HG02973 (cell line): ENCODE results near the gene SYT4.
A peak's percentile ranks its signal among the peaks of the same experiment; 100 is the strongest.
"Not testable (repeated sequence)": the region's sequence is repeated elsewhere in the genome, so short reads cannot be mapped to it uniquely, and the experiment has no call there.

Source experiments
- ATAC-seq: cut with Tn5 transposase; IDR thresholded peaks from one replicate; pipeline ENCODE4 v1.9.1; 2021; ENCODE audit warnings: moderate library complexity; ENCODE audit not compliant: unreplicated experiment

Gene SYT4, protein sequence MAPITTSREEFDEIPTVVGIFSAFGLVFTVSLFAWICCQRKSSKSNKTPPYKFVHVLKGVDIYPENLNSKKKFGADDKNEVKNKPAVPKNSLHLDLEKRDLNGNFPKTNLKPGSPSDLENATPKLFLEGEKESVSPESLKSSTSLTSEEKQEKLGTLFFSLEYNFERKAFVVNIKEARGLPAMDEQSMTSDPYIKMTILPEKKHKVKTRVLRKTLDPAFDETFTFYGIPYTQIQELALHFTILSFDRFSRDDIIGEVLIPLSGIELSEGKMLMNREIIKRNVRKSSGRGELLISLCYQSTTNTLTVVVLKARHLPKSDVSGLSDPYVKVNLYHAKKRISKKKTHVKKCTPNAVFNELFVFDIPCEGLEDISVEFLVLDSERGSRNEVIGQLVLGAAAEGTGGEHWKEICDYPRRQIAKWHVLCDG

DNA sequence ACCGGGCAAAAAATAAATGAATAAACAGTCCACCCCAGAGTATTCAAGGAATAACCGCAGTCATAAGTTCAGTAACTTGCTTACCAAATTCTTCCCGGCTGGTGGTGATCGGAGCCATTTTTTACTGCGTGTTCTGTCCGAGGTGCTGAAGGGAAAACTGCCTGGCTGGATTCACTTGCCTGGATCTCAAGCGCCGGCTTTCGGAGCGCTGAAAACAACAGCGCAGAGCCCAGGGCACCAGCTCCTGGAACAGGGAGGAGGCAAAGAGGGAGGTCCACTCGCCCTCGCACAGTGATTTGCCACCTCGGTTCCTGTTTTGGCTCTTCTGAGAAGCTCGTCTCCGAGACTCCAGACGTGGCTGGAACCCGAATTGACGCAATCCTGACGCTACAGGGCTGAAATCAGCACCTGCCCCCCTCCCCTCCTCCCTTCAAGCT is at the start of gene SYT4:
Gene SYT4 (minus strand): TSS at position 327 of the 437 bp plus-strand sequence. CDS start 209 bp downstream, at position 118.
- no peak for ATAC-seq

DNA sequence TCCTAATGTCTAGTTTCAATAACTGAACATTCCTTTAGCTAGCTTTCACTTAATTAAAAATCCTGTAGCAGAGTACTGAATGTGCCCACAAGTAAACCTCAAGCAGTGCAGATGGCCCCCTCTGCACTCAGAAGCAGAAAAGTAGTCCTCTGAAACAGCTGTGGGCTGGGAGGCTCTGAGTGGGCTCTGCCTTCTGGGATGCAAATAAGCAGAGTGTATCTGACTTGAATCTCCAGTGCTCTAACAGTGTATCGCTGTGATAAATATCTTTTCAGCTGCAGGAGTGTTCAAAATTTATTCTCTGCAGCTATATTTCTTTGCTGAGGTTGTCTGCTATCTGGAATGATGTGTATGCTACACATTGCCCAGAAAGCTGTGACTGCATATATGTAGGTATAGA is 44.8 kb upstream of the SYT4 start:
- no peak for ATAC-seq

DNA sequence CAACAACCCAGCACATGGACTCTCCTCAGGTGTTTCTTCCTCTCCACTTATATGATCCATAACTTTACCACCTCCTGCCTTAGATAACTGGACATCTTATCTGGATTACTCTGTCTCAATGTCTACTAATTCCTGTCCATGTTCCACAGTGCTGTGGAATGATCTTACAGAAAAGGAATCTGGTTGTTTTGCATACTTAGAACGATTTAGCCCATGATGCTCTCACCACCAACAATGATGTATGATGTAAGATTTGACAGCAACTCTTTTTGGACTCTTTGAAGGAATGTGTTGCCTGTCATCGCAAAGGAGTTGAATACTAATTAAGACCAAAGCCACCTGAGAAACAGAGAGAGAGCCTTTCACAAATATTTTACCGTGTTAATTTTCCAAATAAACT is 37.7 kb upstream of the SYT4 start:
- ATAC-seq: no peak

DNA sequence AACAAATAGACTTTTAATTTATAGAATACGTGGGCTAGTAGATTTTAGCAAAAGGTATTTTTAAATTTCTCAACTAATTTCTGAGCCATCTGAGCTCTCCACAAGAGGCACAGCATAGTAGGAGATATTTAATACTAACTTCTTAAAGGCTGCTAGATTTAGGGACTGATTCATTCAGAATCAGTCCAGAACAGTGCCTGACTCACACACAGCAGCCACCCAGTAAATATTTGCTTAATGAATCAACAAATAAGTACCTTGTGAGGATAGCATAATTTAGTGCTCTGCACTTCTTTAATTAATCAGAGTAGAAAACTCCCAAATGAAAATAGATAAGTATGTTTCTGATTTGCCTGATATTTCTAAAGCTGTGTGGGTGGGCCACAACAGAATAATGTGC is 35.6 kb upstream of the SYT4 start:
- ATAC-seq: no peak

DNA sequence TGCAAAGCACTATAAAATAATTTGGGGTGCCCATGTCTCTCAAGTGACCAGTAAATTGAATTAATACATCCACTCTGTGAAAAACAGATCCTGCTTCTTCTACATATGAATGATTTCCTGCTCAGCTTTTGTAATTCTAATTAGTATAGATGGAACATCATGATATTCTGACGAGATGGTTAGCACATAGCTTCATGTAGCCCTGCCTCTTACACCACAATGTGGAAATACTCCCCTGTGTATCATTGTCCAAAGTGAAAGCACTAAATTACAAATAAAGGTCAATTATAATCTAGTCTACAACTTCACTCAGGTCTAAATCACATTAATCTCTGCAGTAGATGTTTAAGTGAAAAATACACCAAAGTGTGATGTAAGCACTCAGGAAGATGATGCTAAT is 32.9 kb upstream of the SYT4 start:
- no peak for ATAC-seq

DNA sequence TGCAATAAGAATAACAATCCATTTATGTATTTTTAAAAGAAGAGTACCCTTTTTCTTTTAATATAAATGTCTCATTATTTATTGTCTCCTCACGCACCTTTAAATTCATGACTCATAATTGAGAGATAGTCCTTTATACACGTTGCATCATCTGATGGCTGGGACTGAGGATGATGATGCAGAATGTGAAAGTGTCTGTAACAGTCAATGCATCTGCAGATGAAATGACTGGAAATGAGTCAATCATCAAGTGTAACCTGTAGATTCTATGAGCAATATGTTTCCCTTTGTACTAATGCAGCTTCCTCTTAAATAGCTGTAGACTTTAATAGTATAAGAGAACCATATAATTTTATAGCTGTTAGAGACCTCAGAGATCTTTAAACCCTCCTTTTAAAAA is 26.1 kb upstream of the SYT4 start:
- ATAC-seq: no peak

DNA sequence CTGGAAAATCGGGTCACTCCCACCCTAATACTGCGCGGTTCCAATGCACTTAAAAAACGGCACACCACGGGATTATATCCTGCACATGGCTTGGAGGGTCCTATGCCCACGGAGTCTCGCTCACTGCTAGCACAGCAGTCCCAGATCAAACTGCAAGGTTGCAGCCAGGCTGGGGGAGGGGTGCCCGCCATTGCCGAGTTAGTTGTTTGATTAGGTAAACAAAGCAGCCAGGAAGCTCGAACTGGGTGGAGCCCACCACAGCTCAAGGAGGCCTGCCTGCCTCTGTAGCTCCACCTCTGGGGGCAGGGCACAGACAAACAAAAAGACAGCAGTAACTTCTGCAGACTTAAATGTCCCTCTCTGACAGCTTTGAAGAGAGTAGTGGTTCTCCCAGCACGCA is 8.9 kb upstream of the SYT4 start:
- ATAC-seq: not testable (repeated sequence)

DNA sequence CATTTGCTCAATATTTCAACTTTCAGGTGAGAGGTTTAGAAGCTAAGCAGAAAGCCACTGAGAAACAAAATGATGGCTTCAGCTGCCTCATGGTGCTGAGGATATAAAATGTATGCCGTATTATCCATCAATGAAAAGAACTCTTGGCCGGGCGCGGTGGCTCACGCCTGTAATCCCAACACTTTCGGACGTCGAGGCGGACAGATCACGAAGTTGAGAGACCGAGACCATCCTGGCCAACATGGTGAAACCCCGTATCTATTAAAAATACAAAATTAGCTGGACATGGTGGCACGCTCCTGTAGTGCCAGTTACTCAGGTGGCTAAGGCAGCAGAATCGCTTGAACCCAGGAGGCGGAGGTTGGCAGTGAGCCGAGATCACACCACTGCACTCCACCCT is 6.0 kb upstream of the SYT4 start:
- no peak for ATAC-seq

DNA sequence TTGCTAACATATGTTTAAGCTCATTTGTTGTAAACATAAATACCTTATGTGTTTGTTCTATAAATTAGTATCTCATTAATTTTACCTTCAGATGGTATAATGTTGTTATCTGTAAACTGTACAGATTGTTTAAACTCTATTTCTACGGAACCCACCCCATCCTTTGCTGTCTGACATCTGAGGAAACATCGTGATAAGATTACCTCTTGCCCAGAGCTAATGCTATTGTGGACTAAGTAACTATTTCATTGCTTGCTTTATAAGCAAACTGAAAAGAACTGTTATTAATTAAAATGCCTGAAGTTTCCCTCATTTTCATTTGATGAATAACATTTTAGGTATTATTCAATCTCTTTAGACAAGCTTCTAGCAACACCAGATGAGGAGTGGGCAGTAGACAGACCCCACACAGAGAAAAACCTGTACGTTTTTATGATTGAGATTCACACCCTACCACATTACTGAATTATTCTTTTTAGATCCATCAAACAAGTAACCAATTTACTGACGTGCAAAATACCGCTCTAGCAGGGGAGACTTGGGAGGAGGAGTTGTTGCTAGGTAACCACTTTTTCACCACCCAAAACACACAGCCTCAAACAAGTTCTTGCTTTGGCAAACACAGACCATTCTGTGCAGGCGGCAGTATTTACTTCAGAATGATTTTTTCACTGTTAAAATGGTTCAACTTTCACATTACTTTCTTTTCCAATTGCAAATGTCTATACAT is 1.9 kb upstream of the SYT4 start:
- ATAC-seq: peak; percentile 81

DNA sequence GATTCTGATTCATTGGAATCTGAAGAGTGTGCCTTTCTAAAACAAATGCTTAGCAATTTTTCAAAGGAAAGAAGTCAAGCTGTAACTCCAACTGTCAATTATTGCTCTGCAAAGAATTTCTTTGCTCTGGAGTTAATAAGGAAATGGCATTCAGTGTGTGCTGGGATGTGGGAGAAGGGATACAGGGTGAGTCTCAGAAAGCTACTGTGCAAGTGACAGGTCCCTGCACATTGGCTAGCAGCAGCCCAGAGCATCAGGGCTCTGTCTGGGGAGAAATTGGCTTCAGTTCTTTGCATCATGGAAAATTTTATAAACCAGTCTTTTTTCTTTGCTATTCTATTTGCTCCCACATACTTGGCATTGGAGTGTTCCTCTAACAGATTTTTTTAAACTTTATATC is 1.1 kb upstream of the SYT4 start:
- no peak for ATAC-seq

DNA sequence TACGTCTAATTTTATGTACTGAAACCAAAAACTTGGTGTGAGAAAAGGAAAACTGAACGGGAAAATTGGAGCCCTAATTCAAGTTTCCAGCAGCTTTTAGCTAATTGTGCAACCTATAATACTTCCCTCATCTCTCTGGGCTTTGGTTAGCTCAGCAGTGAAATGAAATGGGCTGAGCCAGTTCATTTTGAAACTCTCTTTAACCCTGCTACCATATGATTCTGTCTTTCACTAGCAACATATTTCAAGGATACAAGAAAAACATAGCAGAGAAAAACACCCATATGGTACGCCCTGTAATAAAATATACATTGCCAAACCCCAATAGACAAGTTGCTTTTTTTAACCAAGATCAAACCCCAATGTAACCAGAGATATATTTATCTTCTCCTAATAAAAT is 799 bp downstream of the SYT4 start:
- no peak for ATAC-seq

DNA sequence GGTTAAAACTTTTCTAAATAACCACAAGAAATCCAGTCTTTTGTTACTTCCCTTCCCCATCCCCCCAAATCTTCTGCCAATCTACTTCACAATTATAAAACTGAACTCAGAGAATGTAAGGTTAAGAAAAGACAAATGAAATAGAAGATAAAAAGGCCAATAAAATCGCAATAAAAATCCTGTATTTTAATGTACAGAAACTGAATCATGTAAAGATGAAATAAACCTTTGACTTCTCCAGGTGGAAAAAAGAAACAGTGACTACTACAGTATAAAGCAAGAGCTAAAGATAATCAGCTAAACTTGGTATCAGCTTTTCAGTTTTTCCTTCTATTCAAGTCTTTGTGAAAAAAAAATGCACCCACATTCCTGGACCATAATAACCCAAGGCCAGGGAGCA is 1.7 kb downstream of the SYT4 start:
- no peak for ATAC-seq

DNA sequence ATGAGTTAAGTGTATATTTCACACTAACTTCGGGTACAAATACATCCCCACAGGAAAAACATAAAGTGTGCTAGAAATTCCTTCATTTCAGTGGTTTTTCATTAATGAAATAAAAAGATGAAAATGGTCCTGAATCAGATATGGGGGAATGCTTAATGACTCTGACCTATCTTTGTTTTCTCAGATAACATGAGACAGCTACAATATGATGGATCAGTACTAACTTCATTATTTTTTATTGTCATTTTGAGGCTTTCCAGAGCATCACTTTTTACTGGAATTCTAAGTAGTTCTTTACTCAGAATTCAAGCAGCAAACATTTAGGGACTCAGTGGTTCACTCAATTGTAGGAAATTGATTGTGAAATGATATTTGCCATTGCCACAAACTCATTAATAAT is 2.8 kb downstream of the SYT4 start:
- ATAC-seq: no peak

DNA sequence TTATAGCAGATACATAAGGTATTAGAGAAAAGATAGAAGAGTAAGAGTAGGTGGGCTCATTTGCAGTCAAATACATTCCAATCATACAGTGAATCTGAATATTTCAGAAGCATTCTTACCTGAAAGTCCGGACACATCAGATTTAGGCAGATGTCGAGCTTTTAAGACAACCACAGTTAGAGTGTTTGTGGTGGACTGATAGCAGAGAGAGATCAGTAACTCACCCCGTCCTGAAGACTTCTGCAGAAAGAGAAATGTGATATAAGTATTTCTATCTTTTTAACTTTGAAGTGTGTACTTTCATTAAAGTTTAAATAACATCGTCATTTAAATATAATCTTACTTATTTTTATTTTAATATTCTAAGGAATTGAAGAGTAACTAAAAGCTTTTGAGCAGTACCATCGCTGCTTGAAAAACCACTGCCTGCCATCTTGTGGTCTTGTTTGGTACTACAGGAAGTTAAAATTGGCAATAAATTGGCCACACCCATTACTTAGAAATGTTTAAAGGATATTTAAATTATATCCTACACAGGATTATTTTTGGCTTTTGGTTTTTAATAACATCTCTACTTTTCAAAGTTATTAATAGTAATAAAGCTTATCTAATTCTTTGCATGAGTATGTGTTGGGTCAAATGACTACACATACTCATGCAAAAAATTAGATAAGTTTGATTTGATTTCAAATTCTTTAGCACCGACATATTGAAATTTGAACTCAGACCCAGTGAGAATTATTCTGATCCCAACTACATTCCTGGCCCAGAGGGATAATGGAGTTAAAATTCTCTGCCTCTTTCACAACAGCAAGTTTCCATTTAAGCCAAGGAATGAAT is 5.5 kb downstream of the SYT4 start:
- peak; percentile 82 for ATAC-seq

DNA sequence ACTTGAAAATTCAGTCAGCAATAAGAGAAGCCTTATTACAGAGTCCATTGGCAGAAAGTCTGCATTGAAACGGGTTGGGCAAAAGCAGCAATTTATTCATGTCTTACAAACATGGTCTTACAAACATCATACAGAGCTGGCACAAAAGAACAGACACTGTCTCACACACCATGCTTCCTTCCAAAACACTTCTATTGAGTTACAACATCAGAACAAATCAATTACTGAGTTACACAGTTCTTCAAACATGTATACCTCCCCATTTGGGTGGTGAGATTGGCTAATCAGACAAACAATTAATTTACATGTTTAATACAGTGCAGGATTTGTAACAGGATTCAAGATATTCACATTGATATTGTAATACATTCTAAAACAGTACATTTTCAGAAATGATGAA is 9.5 kb downstream of the SYT4 start:
- no peak for ATAC-seq

DNA sequence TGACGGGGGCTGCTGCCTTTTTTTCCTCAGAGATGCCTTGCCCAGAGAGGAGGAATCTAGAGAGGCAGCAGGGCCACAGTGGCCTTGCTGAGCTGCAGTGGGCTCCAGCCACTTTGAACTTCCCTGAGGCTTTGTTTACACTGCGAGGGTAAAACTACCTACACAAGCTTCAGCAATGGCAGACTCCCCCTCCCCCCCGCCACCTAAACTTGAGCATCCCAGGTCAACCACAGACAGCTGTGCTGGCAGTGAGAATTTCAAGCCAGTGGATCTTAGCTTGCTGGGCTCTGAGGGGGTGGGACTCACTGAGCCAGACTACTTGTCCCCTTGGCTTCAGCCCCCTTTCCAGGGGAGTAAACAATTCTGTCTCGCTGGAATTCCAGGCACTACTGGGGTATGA is 11.8 kb downstream of the SYT4 start:
- no peak for ATAC-seq

DNA sequence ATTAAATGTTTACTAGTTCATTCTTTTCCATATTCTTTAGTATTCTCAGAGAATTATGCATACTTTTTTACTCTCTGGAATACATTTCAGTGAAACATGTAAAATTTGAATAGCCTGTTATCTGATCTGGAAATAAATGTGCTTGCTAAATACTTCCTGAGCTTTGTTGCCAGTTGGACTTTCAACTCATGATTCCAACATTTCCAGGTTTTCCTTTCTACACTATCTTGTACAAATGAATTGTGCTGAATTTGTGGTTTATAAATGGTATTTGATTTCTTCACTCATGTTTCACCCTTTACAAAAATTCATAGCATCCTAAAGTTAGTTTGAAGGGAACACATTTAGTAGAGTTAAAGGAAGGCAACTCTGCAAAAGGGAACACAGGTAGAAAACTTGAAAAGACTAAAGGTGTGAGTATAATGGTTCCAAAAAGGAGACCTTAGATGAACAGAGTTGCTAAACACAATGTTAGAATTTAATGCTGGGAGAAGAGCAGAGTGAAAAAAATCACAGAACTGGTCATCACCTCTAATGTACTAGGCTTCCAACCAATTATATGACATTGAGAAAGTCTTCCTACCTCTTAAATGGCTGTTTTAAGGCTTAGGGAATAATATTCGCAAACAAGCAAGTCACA is 28.6 kb downstream of the SYT4 start:
- ATAC-seq: no peak

DNA sequence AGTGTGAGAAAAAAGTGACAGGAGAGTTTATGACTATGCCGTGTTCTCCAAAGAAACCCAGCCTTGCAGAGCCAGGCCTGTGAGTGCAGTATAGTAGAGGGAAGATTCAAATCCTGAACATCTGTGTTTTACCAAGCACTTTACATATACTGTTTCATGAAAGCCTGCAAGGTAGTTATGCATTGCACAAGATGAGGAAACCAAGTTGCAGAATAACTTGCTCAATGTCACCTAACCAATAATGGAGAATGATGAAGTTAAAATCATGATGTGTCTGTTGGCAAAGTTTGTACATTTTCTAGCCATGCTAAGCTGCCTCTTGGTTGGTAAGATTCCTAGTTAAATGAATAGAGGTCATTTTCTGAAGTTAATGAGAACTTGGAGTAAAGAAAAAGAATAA is 29.3 kb downstream of the SYT4 start:
- ATAC-seq: no peak

DNA sequence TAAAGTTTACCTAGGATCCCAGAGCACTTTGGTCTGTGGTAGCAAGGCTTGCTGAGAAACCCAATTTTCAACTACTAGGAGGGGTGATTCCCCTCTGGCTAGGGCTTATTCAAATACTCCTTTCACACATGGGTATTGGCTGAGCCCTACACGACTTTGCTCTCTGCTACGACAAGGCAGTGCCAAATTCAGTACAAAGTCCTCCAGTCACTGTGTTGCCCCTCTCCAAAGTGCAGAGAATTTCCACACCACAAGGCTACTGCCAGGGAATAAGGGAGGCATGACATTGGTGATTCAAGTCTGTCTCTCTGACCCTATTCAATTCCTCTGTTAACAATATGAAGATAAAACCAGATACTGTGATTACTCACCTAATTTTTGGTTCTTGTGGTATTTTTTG is 38.9 kb downstream of the SYT4 start:
- ATAC-seq: no peak

DNA sequence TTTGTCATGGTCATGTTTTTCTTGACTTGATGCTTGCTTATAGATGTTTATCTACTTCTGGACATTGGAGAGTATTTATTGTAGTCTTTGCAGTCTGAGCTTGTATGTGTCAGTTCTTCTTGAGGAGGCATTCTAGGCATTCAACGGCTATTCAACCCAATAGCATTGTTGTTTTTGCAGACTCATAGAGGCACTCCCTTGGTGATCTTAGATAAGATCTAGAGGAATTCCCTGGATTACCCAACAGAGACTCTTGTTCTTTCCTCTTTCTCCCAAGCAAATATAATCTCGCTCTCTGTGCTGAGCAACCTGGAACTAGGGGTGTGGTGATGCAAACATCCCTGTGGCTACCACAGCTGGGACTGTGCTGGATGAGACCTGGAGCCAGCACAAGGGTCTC is 40.4 kb downstream of the SYT4 start:
- no peak for ATAC-seq

DNA sequence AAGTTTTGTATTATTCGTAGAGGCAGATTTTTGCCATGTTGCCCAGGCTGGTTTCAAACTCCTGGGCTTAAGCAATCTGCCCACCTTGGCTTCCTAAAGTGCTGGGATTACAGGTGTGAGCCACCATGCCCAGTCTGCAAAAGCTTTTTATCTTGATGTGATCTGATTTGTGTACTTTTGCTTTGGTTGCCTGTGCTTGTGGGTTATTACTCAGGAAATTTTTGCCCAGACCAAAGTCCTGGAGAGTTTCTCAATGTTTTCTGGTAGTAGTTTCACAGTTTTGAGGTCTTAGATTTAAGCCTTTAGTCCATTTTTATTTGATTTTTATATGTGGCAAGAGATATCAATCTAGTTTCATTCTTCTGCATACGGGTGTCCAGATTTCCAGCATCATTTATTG is 42.4 kb downstream of the SYT4 start:
- ATAC-seq: no peak
